B cell (primary cell): ENCODE data around the gene JPH2. TPM values are rescaled to one million over a fixed set of nuclear protein-coding genes. Genes with fewer than 3 reads are reported as not detected.

Experiments
- ATAC-seq: fragments of 200-7000 bp; cut with Tn5 transposase; one replicate; pipeline ENCODE4 v1.10.0; 2021; ENCODE audit warnings: low read depth, mild to moderate bottlenecking, moderate number of reproducible peaks, moderate library complexity
- CTCF ChIA-PET: fragments of 350-600 bp; sonication (Branson Sonifier 250); formaldehyde crosslinking; loops from one replicate; lab custom pipeline; 2021; ENCODE audit warnings: antibody characterized with exemption, inconsistent platforms; lab: Charles Lee
- POLR2A ChIA-PET: fragments of 350-600 bp; sonication (Branson Sonifier 250); formaldehyde crosslinking; loops from one replicate; lab custom pipeline; 2021; ENCODE audit warnings: antibody characterized with exemption; lab: Charles Lee
- DNase-seq: peaks from one replicate; pipeline ENCODE4 v3.0.0; 2013
- H2AFZ ChIP-seq: 2 replicates; pipeline ENCODE4 v1.6.1; 2012; ENCODE audit warnings: mild to moderate bottlenecking, low read depth, low read length; ENCODE audit not compliant: insufficient read depth, poor library complexity, severe bottlenecking
- H3K27ac ChIP-seq, 2 donors: 1 replicate in 1 of 2; 2 replicates in 1 of 2; pipeline ENCODE4 v1.5.1; 2012 to 2013; ENCODE audit warnings: low read length in 2 of 2, mild to moderate bottlenecking in 2 of 2, moderate library complexity in 1 of 2
- H3K27me3 ChIP-seq, 4 experiments: fragments of 200-600 bp in 1 of 4; sonication (generic) in 1 of 4; replicated peaks in 1 of 4; 1 replicate in 2 of 4; 2 replicates in 2 of 4; pipeline versions ENCODE4 v1.6.1 to v1.7.0; 2013 to 2016; ENCODE audit warnings: low read length in 3 of 4, mild to moderate bottlenecking in 2 of 4, mixed read lengths in 1 of 4, moderate library complexity in 1 of 4; ENCODE audit not compliant: insufficient read depth in 4 of 4, control insufficient read depth in 3 of 4; ENCODE audit errors: control extremely low read depth in 1 of 4
- H3K36me3 ChIP-seq, 2 experiments: replicated peaks in 1 of 2; 1 replicate in 1 of 2; 2 replicates in 1 of 2; pipeline versions ENCODE4 v1.6.1 to v1.7.1; 2013; ENCODE audit warnings: low read length in 1 of 2; ENCODE audit not compliant: insufficient read depth in 2 of 2, control insufficient read depth in 1 of 2; ENCODE audit errors: control extremely low read depth in 1 of 2, extremely low read depth in 1 of 2
- H3K4me1 ChIP-seq, 2 donors: fragments of 200-600 bp in 1 of 2; sonication (generic) in 1 of 2; 1 replicate in 1 of 2; 2 replicates in 1 of 2; pipeline versions ENCODE4 v1.5.1 to v1.6.1; 2013 to 2017; ENCODE audit warnings: low read length in 2 of 2; ENCODE audit not compliant: control insufficient read depth in 2 of 2, insufficient read depth in 2 of 2
- H3K4me2 ChIP-seq: replicated peaks from 2 replicates; pipeline ENCODE3; 2012; ENCODE audit warnings: mild to moderate bottlenecking, low read depth, low read length; ENCODE audit not compliant: poor library complexity, severe bottlenecking
- H3K4me3 ChIP-seq, 5 experiments: fragments of 200-600 bp in 1 of 5; sonication (generic) in 1 of 5; 1 replicate in 3 of 5; 2 replicates in 2 of 5; pipeline versions ENCODE4 v1.5.1 to v1.7.0; 2011 to 2016; ENCODE audit warnings: low read length in 4 of 5, mild to moderate bottlenecking in 4 of 5, low read depth in 2 of 5, control low read depth in 1 of 5, moderate library complexity in 1 of 5; ENCODE audit not compliant: insufficient read depth in 1 of 5; ENCODE audit errors: control extremely low read depth in 1 of 5, extremely low read depth in 1 of 5
- H3K79me2 ChIP-seq: fragments of 200-600 bp; sonication (generic); one replicate; pipeline ENCODE4 v1.6.0; 2016; ENCODE audit warnings: low read length; ENCODE audit not compliant: control insufficient read depth, insufficient read depth
- H3K9ac ChIP-seq: fragments of 200-600 bp; sonication (generic); 2 replicates; pipeline ENCODE4 v1.6.1; 2017; ENCODE audit warnings: mild to moderate bottlenecking, low read length, moderate library complexity
- H3K9me3 ChIP-seq, 3 donors: one replicate each; pipeline versions ENCODE4 v1.6.1 to v1.7.1; 2013; ENCODE audit warnings: low read length in 2 of 3; ENCODE audit not compliant: control insufficient read depth in 2 of 3, insufficient read depth in 1 of 3; ENCODE audit errors: control extremely low read depth in 1 of 3
- H4K20me1 ChIP-seq: 2 replicates; pipeline ENCODE4 v1.6.0; 2012; ENCODE audit warnings: mild to moderate bottlenecking, low read length; ENCODE audit not compliant: insufficient read depth, control insufficient read depth, poor library complexity, severe bottlenecking
- H3K27ac Mint-ChIP-seq: one replicate; pipeline ENCODE4 v1.8.0; 2021; ENCODE audit warnings: mixed read lengths
- H3K27me3 Mint-ChIP-seq: one replicate; pipeline ENCODE4 v1.8.0; 2021; ENCODE audit warnings: mixed read lengths
- H3K4me1 Mint-ChIP-seq: one replicate; pipeline ENCODE4 v1.8.0; 2021; ENCODE audit warnings: mixed read lengths
- H3K4me3 Mint-ChIP-seq: one replicate; pipeline ENCODE4 v1.8.0; 2021; ENCODE audit warnings: mixed read lengths
- H3K9me3 Mint-ChIP-seq: one replicate; pipeline ENCODE4 v1.8.0; 2022; ENCODE audit warnings: mixed read lengths; ENCODE audit not compliant: insufficient read depth
- CTCF ChIP-seq: fragments of 200-600 bp; IDR thresholded peaks from one replicate; pipeline ENCODE4 v1.8.0; 2022; ENCODE audit warnings: antibody characterized with exemption, mild to moderate bottlenecking
- EZH2 ChIP-seq: IDR thresholded peaks from 2 replicates; pipeline ENCODE4 v1.6.1; 2012; ENCODE audit warnings: borderline replicate concordance, low read depth, mild to moderate bottlenecking, moderate library complexity, low read length; ENCODE audit not compliant: insufficient read depth, poor library complexity, severe bottlenecking
- WGBS: methylation state at CpG from one replicate; pipeline ENCODE4 v1.1.5; 2013; ENCODE audit warnings: missing lambda C conversion rate; ENCODE audit not compliant: insufficient coverage; 5-methylcytosine and 5-hydroxymethylcytosine counted together
- intact Hi-C: fragments of 100-400 bp; cut with micrococcal nuclease; formaldehyde crosslinking; loops from one replicate; pipeline ENCODE4 v1.10.0; 2022
- polyA plus RNA-seq: library from polyadenylated mRNA; depleted of rRNA; stranded (reverse); fragments of >200 nt; gene quantifications from 2 replicates; pipeline ENCODE4 v1.2.3, GENCODE V29; 2012
- total RNA-seq, 2 donors: library from RNA; stranded (reverse); fragments of 120-200 nt in 1 of 2; gene quantifications; 1 replicate in 1 of 2; 2 replicates in 1 of 2; pipeline versions ENCODE4 v1.2.3 to v1.2.4, GENCODE V29; 2013 to 2022

The JPH2 gene
- total and polyA plus RNA-seq, 2 donors (not counting 1 experiment from before 2014, with no cell fraction given) = 0.10 TPM; not detected in 1

- Histone ChIP-seq H3K4me3 (no peak overlapping the region), H2AFZ (no peak overlapping the region), H3K9me3 (no peaks in the 10 kb centered on the region), H4K20me1 (no peaks in the 10 kb centered on the region), H3K9ac (no peak overlapping the region), H3K4me2 (no peak overlapping the region), H3K27me3 (peaks cover 0 to 16% (median 4%) of the 10 kb centered on the region in 4 experiments), H3K79me2 (no peaks in the 10 kb centered on the region), H3K27ac (no peak overlapping the region), H3K36me3 (no peaks in the 10 kb centered on the region), H3K4me1 (no peaks in the 10 kb centered on the region)
- Mint-ChIP-seq H3K27me3 (peaks cover 34% of the 10 kb centered on the region), H3K4me3 (no peak overlapping the region), H3K4me1 (no peaks in the 10 kb centered on the region), H3K27ac (no peak overlapping the region), H3K9me3 (no peaks in the 10 kb centered on the region)
- DNase-seq (no peak), ATAC-seq (no peak)
- intact Hi-C loops = no loop called here
- POLR2A ChIA-PET = no interaction called here
- TF ChIP-seq CTCF = no peak
- TF ChIP-seq EZH2 = no peak
- WGBS = 90% methylated on average over 3 of the region's 8 CpGs
- CTCF ChIA-PET = no interaction called here
Observed at GRCh38 chr20:44135417-44136204, 51.4 kb downstream of the JPH2 start.

- WGBS = 58% methylated on average over 2 of the region's 3 CpGs
- no peaks in the 10 kb centered on the region for H3K79me2 ChIP-seq
- no peaks in the 10 kb centered on the region for H3K36me3 ChIP-seq
- ChIA-PET POLR2A (no interaction called here), CTCF (no interaction called here)
- no peak for TF ChIP-seq EZH2
- no peak for TF ChIP-seq CTCF
- DNase-seq = no peak
- Mint-ChIP-seq H3K4me1 (no peaks in the 10 kb centered on the region), H3K27me3 (peaks cover 35% of the 10 kb centered on the region), H3K4me3 (no peak overlapping the region), H3K27ac (no peak overlapping the region), H3K9me3 (no peaks in the 10 kb centered on the region)
- H3K27me3 ChIP-seq = peaks cover 0 to 14% (median 5%) of the 10 kb centered on the region in 4 experiments
- no peak overlapping the region for H2AFZ ChIP-seq
- no peak overlapping the region for H3K9ac ChIP-seq
- H3K4me3 ChIP-seq = no peak overlapping the region
- H3K27ac ChIP-seq = no peak overlapping the region
- intact Hi-C loops = no loop called here
- H3K4me2 ChIP-seq = no peak overlapping the region
- no peaks in the 10 kb centered on the region for H4K20me1 ChIP-seq
- H3K4me1 ChIP-seq = no peaks in the 10 kb centered on the region
- no peaks in the 10 kb centered on the region for H3K9me3 ChIP-seq
- ATAC-seq = no peak
Observed at GRCh38 chr20:44135012-44135412, 52.0 kb downstream of the JPH2 start.
